CD14-positive monocyte (primary cell): Measurements from ENCODE around the gene ARRDC1. TPM values are rescaled to one million over a fixed set of nuclear protein-coding genes. Genes with fewer than 3 reads are reported as not detected.
A peak's percentile ranks its signal among the peaks of the same experiment; 100 is the strongest.

Source experiments
- DNase-seq, 3 donors: peaks; one replicate each; pipeline ENCODE4 v3.0.0-alpha.2; 2011 to 2022
- H2AFZ ChIP-seq: 2 replicates; pipeline ENCODE4 v1.6.0; 2012; ENCODE audit warnings: mild to moderate bottlenecking, low read depth, low read length, inconsistent platforms; ENCODE audit not compliant: insufficient read depth, poor library complexity, severe bottlenecking
- H3K27ac ChIP-seq, 2 donors: 1 replicate in 1 of 2; 2 replicates in 1 of 2; pipeline ENCODE4 v1.5.1; 2012 to 2013; ENCODE audit warnings: low read length in 2 of 2, control low read depth in 1 of 2, inconsistent platforms in 1 of 2, low read depth in 1 of 2, mild to moderate bottlenecking in 1 of 2
- H3K27me3 ChIP-seq, 2 donors: one replicate each; pipeline versions ENCODE4 v1.6.0 to v1.6.1; 2011 to 2013; ENCODE audit warnings: low read length in 2 of 2; ENCODE audit not compliant: control insufficient read depth in 2 of 2, insufficient read depth in 2 of 2
- H3K36me3 ChIP-seq, 2 donors: replicated peaks in 1 of 2; 1 replicate in 1 of 2; 2 replicates in 1 of 2; pipeline versions ENCODE4 v1.5.1 to v1.6.1; 2012 to 2013; ENCODE audit warnings: low read length in 2 of 2, control low read depth in 1 of 2, inconsistent platforms in 1 of 2, mild to moderate bottlenecking in 1 of 2; ENCODE audit not compliant: insufficient read depth in 2 of 2, control insufficient read depth in 1 of 2
- H3K4me1 ChIP-seq, 2 donors: 1 replicate in 1 of 2; 2 replicates in 1 of 2; pipeline versions ENCODE4 v1.5.1 to v1.6.1; 2012 to 2013; ENCODE audit warnings: low read length in 2 of 2, control low read depth in 1 of 2, inconsistent platforms in 1 of 2, mild to moderate bottlenecking in 1 of 2, moderate library complexity in 1 of 2; ENCODE audit not compliant: insufficient read depth in 2 of 2, control insufficient read depth in 1 of 2
- H3K4me2 ChIP-seq: replicated peaks from 2 replicates; pipeline ENCODE3; 2012; ENCODE audit warnings: low read length, moderate library complexity, mild to moderate bottlenecking; ENCODE audit not compliant: poor library complexity, severe bottlenecking; ENCODE audit errors: extremely low read depth
- H3K4me3 ChIP-seq, 3 experiments: fragments of 200-600 bp in 1 of 3; sonication (generic) in 1 of 3; replicated peaks in 1 of 3; 1 replicate in 2 of 3; 2 replicates in 1 of 3; pipeline ENCODE4 v1.5.1; 2011 to 2013; ENCODE audit warnings: low read length in 3 of 3, mild to moderate bottlenecking in 3 of 3, control low read depth in 2 of 3, low read depth in 2 of 3, inconsistent platforms in 1 of 3, moderate library complexity in 1 of 3
- H3K79me2 ChIP-seq: 2 replicates; pipeline ENCODE4 v1.6.0; 2012; ENCODE audit warnings: mild to moderate bottlenecking, control low read depth, inconsistent platforms, low read length, moderate library complexity; ENCODE audit not compliant: insufficient read depth
- H3K9ac ChIP-seq: 2 replicates; pipeline ENCODE4 v1.6.0; 2017; ENCODE audit warnings: low read length, mild to moderate bottlenecking; ENCODE audit not compliant: insufficient read depth, poor library complexity, severe bottlenecking
- H3K9me3 ChIP-seq, 2 donors: replicated peaks in 1 of 2; 1 replicate in 1 of 2; 2 replicates in 1 of 2; pipeline versions ENCODE4 v1.5.1 to v1.6.1; 2012 to 2013; ENCODE audit warnings: low read length in 2 of 2, control low read depth in 1 of 2; ENCODE audit not compliant: control insufficient read depth in 1 of 2, insufficient read depth in 1 of 2
- H4K20me1 ChIP-seq: 2 replicates; pipeline ENCODE4 v1.6.0; 2012; ENCODE audit warnings: mild to moderate bottlenecking, low read length, control low read depth, moderate library complexity; ENCODE audit not compliant: insufficient read depth
- H3K27ac Mint-ChIP-seq, 7 donors: one replicate each; pipeline ENCODE4 v1.8.0; 2020; ENCODE audit warnings: mild to moderate bottlenecking in 7 of 7, mixed read lengths in 7 of 7, moderate library complexity in 6 of 7, inconsistent platforms in 2 of 7
- H3K27me3 Mint-ChIP-seq, 3 donors: one replicate each; pipeline ENCODE4 v1.8.0; 2021 to 2022; ENCODE audit warnings: low read depth in 3 of 3, mild to moderate bottlenecking in 3 of 3, mixed read lengths in 3 of 3, moderate library complexity in 3 of 3, inconsistent platforms in 1 of 3
- H3K36me3 Mint-ChIP-seq, 2 donors: one replicate each; pipeline ENCODE4 v1.8.0; 2020; ENCODE audit warnings: mixed read lengths in 2 of 2, inconsistent platforms in 1 of 2, mild to moderate bottlenecking in 1 of 2
- H3K4me1 Mint-ChIP-seq: one replicate; pipeline ENCODE4 v1.8.0; 2020; ENCODE audit warnings: mild to moderate bottlenecking, mixed read lengths
- H3K4me3 Mint-ChIP-seq, 2 donors: one replicate each; pipeline ENCODE4 v1.8.0; 2020; ENCODE audit warnings: mild to moderate bottlenecking in 2 of 2, mixed read lengths in 2 of 2, moderate library complexity in 1 of 2
- H3K9me3 Mint-ChIP-seq, 7 donors: one replicate each; pipeline ENCODE4 v1.8.0; 2020 to 2022; ENCODE audit warnings: mixed read lengths in 7 of 7, mild to moderate bottlenecking in 6 of 7, moderate library complexity in 6 of 7, inconsistent platforms in 2 of 7
- WGBS: methylation state at CpG from one replicate; pipeline ENCODE4 v1.1.5; 2013; ENCODE audit warnings: missing lambda C conversion rate; ENCODE audit not compliant: insufficient coverage; 5-methylcytosine and 5-hydroxymethylcytosine counted together
- intact Hi-C, 2 donors: fragments of 100-400 bp; cut with micrococcal nuclease; formaldehyde crosslinking; loops; one replicate each; pipeline versions ENCODE4 v1.15.0 to v1.15.1; 2023
- polyA plus RNA-seq, 3 donors: library from polyadenylated mRNA; depleted of rRNA in 1 of 3; unstranded in 2 of 3; stranded (reverse) in 1 of 3; fragments of 300-500 nt in 2 of 3; fragments of >200 nt in 1 of 3; fragmentation: Illumina TruSeq in 2 of 3; gene quantifications; 1 replicate in 2 of 3; 2 replicates in 1 of 3; pipeline ENCODE4 v1.2.3, GENCODE V29; 2012 to 2021
- TF ChIP-seq, protein P1 (sequence below): fragments of 200-600 bp; IDR thresholded peaks from one replicate; pipeline ENCODE4 v1.8.0; 2022; ENCODE audit warnings: antibody characterized with exemption, mild to moderate bottlenecking

The ARRDC1 gene
- polyA plus RNA-seq, 3 donors: 83.2 to 454 (median 87.6) TPM

GRCh38 chr9:137649553-137649952 is 44.1 kb downstream of the ARRDC1 start:
- 85% methylated on average over 6 of the region's 9 CpGs for WGBS
- H3K36me3 Mint-ChIP-seq: peaks cover 29 to 62% of the 10 kb centered on the region in 2 donors

DNA sequence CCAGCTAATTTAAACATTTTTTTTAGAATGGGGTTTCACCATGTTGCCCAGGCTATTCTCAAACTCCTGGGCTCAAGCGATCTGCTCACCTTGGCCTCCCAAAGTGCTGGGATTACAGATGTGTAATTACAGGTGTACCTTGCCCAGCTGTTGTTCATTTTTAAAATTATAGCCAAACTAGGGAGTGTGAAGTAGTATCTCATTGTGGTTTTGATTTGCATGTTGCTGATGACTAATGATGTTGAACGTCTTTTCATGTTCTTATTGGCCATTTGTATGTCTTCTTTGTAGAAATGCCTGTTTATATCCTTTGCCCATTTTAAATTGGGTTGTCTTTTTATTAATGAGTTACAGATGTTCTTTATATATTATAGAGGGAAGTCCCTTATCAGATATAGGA is 44.8 kb downstream of the ARRDC1 start:
- intact Hi-C loops: no loop called here
- Histone ChIP-seq H2AFZ (no peak overlapping the region), H3K36me3 (peaks cover 5 to 45% of the 10 kb centered on the region in 2 donors), H4K20me1 (peaks cover 67% of the 10 kb centered on the region), H3K27ac (no peak overlapping the region), H3K4me1 (peaks cover 34 to 47% of the 10 kb centered on the region in 2 donors), H3K79me2 (peaks cover 75% of the 10 kb centered on the region), H3K27me3 (no peaks in the 10 kb centered on the region), H3K4me2 (no peak overlapping the region), H3K9ac (no peak overlapping the region), H3K4me3 (no peak overlapping the region), H3K9me3 (no peaks in the 10 kb centered on the region)
- H3K36me3 Mint-ChIP-seq: peaks cover 34 to 67% of the 10 kb centered on the region in 2 donors
- TF ChIP-seq, protein P1, sequence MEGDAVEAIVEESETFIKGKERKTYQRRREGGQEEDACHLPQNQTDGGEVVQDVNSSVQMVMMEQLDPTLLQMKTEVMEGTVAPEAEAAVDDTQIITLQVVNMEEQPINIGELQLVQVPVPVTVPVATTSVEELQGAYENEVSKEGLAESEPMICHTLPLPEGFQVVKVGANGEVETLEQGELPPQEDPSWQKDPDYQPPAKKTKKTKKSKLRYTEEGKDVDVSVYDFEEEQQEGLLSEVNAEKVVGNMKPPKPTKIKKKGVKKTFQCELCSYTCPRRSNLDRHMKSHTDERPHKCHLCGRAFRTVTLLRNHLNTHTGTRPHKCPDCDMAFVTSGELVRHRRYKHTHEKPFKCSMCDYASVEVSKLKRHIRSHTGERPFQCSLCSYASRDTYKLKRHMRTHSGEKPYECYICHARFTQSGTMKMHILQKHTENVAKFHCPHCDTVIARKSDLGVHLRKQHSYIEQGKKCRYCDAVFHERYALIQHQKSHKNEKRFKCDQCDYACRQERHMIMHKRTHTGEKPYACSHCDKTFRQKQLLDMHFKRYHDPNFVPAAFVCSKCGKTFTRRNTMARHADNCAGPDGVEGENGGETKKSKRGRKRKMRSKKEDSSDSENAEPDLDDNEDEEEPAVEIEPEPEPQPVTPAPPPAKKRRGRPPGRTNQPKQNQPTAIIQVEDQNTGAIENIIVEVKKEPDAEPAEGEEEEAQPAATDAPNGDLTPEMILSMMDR: no peak
- no peak for DNase-seq
- H3K27ac Mint-ChIP-seq: peak overlapping the region in 2 of 7 donors; percentile 46 to 59
- H3K9me3 Mint-ChIP-seq: no peaks in the 10 kb centered on the region
- no peak overlapping the region for H3K4me3 Mint-ChIP-seq
- no CpG with 5 or more reads among the region's 2 CpGs for WGBS
- H3K4me1 Mint-ChIP-seq: peaks cover 43% of the 10 kb centered on the region
- peaks cover 0 to 2% (median 2%) of the 10 kb centered on the region in 3 donors for H3K27me3 Mint-ChIP-seq

More at GRCh38 chr9:137649553-137649952, 44.1 kb downstream of the ARRDC1 start:
- H3K36me3 ChIP-seq: peaks cover 5 to 38% of the 10 kb centered on the region in 2 donors
- Mint-ChIP-seq H3K9me3 (no peaks in the 10 kb centered on the region), H3K27ac (peak overlapping the region in 3 of 7 donors; percentile 27 to 77 (median 27)), H3K4me1 (peaks cover 43% of the 10 kb centered on the region), H3K27me3 (peaks cover 0 to 2% (median 2%) of the 10 kb centered on the region in 3 donors), H3K4me3 (no peak overlapping the region)
- H3K79me2 ChIP-seq: peaks cover 75% of the 10 kb centered on the region
- H3K4me1 ChIP-seq: peaks cover 34 to 47% of the 10 kb centered on the region in 2 donors
- H3K27me3 ChIP-seq: no peaks in the 10 kb centered on the region
- intact Hi-C loops: no loop called here
- peaks cover 67% of the 10 kb centered on the region for H4K20me1 ChIP-seq
- no peak overlapping the region for H3K4me3 ChIP-seq
- TF ChIP-seq, protein P1: no peak
- H3K9ac ChIP-seq: no peak overlapping the region
- H3K9me3 ChIP-seq: no peaks in the 10 kb centered on the region
- no peak overlapping the region for H2AFZ ChIP-seq
- no peak overlapping the region for H3K4me2 ChIP-seq
- H3K27ac ChIP-seq: peak overlapping the region in 1 of 2 donors; percentile 41
- no peak for DNase-seq
